Dermis blood vessel endothelial cell (primary cell): ENCODE results near the gene IL6ST. TPM values are rescaled to one million over a fixed set of nuclear protein-coding genes. Genes with fewer than 3 reads are reported as not detected.

Experiments
- DNase-seq: peaks from one replicate; pipeline ENCODE4 v3.0.0; 2010
- total RNA-seq: library from RNA; depleted of rRNA; stranded (reverse); fragments of >200 nt; gene quantifications from 2 replicates; pipeline ENCODE4 v1.2.3, GENCODE V29; 2014

Gene IL6ST
- total RNA-seq, 1 donor from 2014 or later, result 749 TPM

GRCh38 chr5:55918087-55919035 lies 76.4 kb downstream of the IL6ST start:
- no peak for DNase-seq

GRCh38 chr5:55917402-55918086 lies 77.2 kb downstream of the IL6ST start:
- no peak for DNase-seq

GRCh38 chr5:55916986-55917385 lies 77.8 kb downstream of the IL6ST start:
- no peak for DNase-seq

GRCh38 chr5:55915783-55916182 lies 79.0 kb downstream of the IL6ST start:
- no peak for DNase-seq

- no peak for DNase-seq
Observed at GRCh38 chr5:55914971-55915370, 79.8 kb downstream of the IL6ST start.

- DNase-seq, result no peak
Observed at GRCh38 chr5:55913466-55914413, 81.0 kb downstream of the IL6ST start.

- DNase-seq, result no peak
Observed at GRCh38 chr5:55911784-55912653, 82.7 kb downstream of the IL6ST start.

- DNase-seq, result no peak
Observed at GRCh38 chr5:55908804-55909203, 86.0 kb downstream of the IL6ST start.

- DNase-seq, result no peak
Observed at GRCh38 chr5:55907927-55908326, 86.8 kb downstream of the IL6ST start.

- DNase-seq, result no peak
Observed at GRCh38 chr5:55905251-55905650, 89.5 kb downstream of the IL6ST start.

GRCh38 chr5:55904152-55904551 lies 90.6 kb downstream of the IL6ST start:
- DNase-seq, result peak; percentile 43

GRCh38 chr5:55903121-55903701 lies 91.6 kb downstream of the IL6ST start:
- DNase-seq, result peak; percentile 43

GRCh38 chr5:55902696-55903095 lies 92.1 kb downstream of the IL6ST start:
- no peak for DNase-seq

- no peak for DNase-seq
Observed at GRCh38 chr5:55900776-55901175, 94.0 kb downstream of the IL6ST start.

- no peak for DNase-seq
Observed at GRCh38 chr5:55900068-55900467, 94.7 kb downstream of the IL6ST start.

- no peak for DNase-seq
Observed at GRCh38 chr5:55899344-55899743, 95.4 kb downstream of the IL6ST start.

- no peak for DNase-seq
Observed at GRCh38 chr5:55897905-55898304, 96.9 kb downstream of the IL6ST start.

- no peak for DNase-seq
Observed at GRCh38 chr5:55897206-55897894, 97.4 kb downstream of the IL6ST start.

- DNase-seq, result no peak
Observed at GRCh38 chr5:55896663-55897062, 98.1 kb downstream of the IL6ST start.

- DNase-seq, result no peak
Observed at GRCh38 chr5:55896238-55896637, 98.5 kb downstream of the IL6ST start.

GRCh38 chr5:55895346-55895745 lies 99.4 kb downstream of the IL6ST start:
- DNase-seq, result no peak
